Sigmoid colon (tissue), 7 donors: ENCODE measurements around the gene MIB2. TPM values are rescaled to one million over a fixed set of nuclear protein-coding genes. Genes with fewer than 3 reads are reported as not detected.
A peak's percentile ranks its signal among the peaks of the same experiment; 100 is the strongest.

Experiments used
- DNase-seq: peaks from one replicate; pipeline ENCODE4 v3.0.0-alpha.2; 2019
- H3K27ac ChIP-seq, 4 donors: fragments of 200-600 bp; sonication (generic); one replicate each; pipeline ENCODE4 v1.5.1; 2016 to 2019; ENCODE audit warnings: mild to moderate bottlenecking in 1 of 4
- H3K27me3 ChIP-seq, 3 donors: fragments of 200-600 bp; sonication (generic); one replicate each; pipeline ENCODE4 v1.5.1; 2019; ENCODE audit warnings: mild to moderate bottlenecking in 1 of 3
- H3K36me3 ChIP-seq, 4 donors: fragments of 200-600 bp; sonication (generic); one replicate each; pipeline ENCODE4 v1.5.1; 2016 to 2019
- H3K4me1 ChIP-seq, 4 donors: fragments of 200-600 bp; sonication (generic); one replicate each; pipeline ENCODE4 v1.5.1; 2017 to 2019
- H3K4me3 ChIP-seq, 4 donors: fragments of 200-600 bp; sonication (generic); one replicate each; pipeline ENCODE4 v1.5.1; 2017 to 2019; ENCODE audit warnings: mild to moderate bottlenecking in 2 of 4, moderate library complexity in 1 of 4
- H3K9me3 ChIP-seq, 4 donors: fragments of 200-600 bp in 3 of 4; sonication (generic) in 3 of 4; one replicate each; pipeline versions ENCODE4 v1.5.1 to v1.6.1; 2013 to 2019
- CTCF ChIP-seq, 4 experiments: fragments of 450-650 bp in 3 of 4; fragments of 200-600 bp in 1 of 4; IDR thresholded peaks; one replicate each; pipeline ENCODE4 v1.5.1; 2016 to 2019; ENCODE audit warnings: antibody characterized with exemption in 4 of 4, mild to moderate bottlenecking in 3 of 4, moderate library complexity in 2 of 4
- EP300 ChIP-seq, 4 donors: sonication (generic); formaldehyde crosslinking; IDR thresholded peaks; one replicate each; pipeline ENCODE4 v1.6.1; 2017; ENCODE audit warnings: antibody characterized with exemption in 4 of 4
- POLR2A ChIP-seq, 2 donors: fragments of 450-650 bp; IDR thresholded peaks; one replicate each; pipeline ENCODE4 v1.6.1; 2016; ENCODE audit warnings: antibody characterized with exemption in 2 of 2, mild to moderate bottlenecking in 2 of 2, moderate library complexity in 2 of 2
- POLR2AphosphoS5 ChIP-seq, 4 donors: sonication (generic); formaldehyde crosslinking; IDR thresholded peaks; one replicate each; pipeline ENCODE4 v1.6.1; 2017; ENCODE audit warnings: antibody characterized with exemption in 4 of 4
- WGBS, 2 donors: extraction: QIAGEN DNeasy Blood & Tissue Kit; methylation state at CpG; one replicate each; pipeline ENCODE4 v1.1.7; 2013; 5-methylcytosine and 5-hydroxymethylcytosine counted together
- intact Hi-C: fragments of 100-400 bp; cut with DNase I; formaldehyde crosslinking; loops from one replicate; pipeline ENCODE4 v1.15.1; 2023
- polyA plus RNA-seq, 3 donors: library from polyadenylated mRNA; stranded (reverse); fragments of 200-250 nt; gene quantifications; one replicate each; pipeline ENCODE4 v1.2.3, GENCODE V29; 2013
- total RNA-seq, 4 donors: library from RNA; depleted of rRNA; stranded (reverse); fragments of >200 nt; gene quantifications; one replicate each; pipeline ENCODE4 v1.1.0, GENCODE V29; 2016
- donor health status: healthy with polysubstance abuse.
- donor health status: Bipolar disorder and iron deficiency.
- donor health status: healthy.

MIB2 gene
- 10 to 100 TPM; 32.7 to 95.3 (median 53.6) TPM for total RNA-seq
- 10 to 100 TPM; 24.6 to 77.6 (median 33.3) TPM for polyA plus RNA-seq

- Histone ChIP-seq H3K27me3 (no peaks in the 10 kb centered on the region), H3K36me3 (peaks cover 0 to 18% (median 3%) of the 10 kb centered on the region in 4 donors), H3K27ac (peak within 1 kb of the TSS; percentile 100), H3K9me3 (no peaks in the 10 kb centered on the region), H3K4me3 (peak within 1 kb of the TSS; percentile 72 to 99 (median 98)), H3K4me1 (peaks cover 0 to 37% (median 32%) of the 10 kb centered on the region in 4 donors)
- intact Hi-C loops, result loop anchor here (2.0 kb wide), 1 partner anchor 41 kb away; the partner anchor contains the start of gene SSU72
- TF ChIP-seq POLR2AphosphoS5 (IDR thresholded peaks at IDR 0.05), result peak; percentile 69 to 91 (median 84)
- TF ChIP-seq EP300 (IDR thresholded peaks at IDR 0.05), result peak in 1 of 4 donors; percentile 66
- no peak for TF ChIP-seq CTCF (IDR thresholded peaks at IDR 0.05)
- TF ChIP-seq POLR2A (IDR thresholded peaks at IDR 0.05), result peak; percentile 53 to 72
- 0 to 1% methylated on average over 107 of the region's 107 CpGs for WGBS, 2 donors
- DNase-seq, result peak; percentile 98
Measured at GRCh38 chr1:1615256-1616044, at the start of gene MIB2. MIB2 (plus strand) TSS chr1:1615500; CDS start chr1:1623453, 7,953 bp downstream.

- Histone ChIP-seq H3K27ac (peak overlapping the region in 1 of 4 donors; percentile 31), H3K4me1 (peaks cover 0 to 45% (median 40%) of the 10 kb centered on the region in 4 donors), H3K4me3 (no peak overlapping the region), H3K36me3 (peaks cover 20 to 27% (median 24%) of the 10 kb centered on the region in 4 donors), H3K27me3 (no peaks in the 10 kb centered on the region), H3K9me3 (no peaks in the 10 kb centered on the region)
- TF ChIP-seq POLR2AphosphoS5 (IDR thresholded peaks at IDR 0.05) (no peak), POLR2A (IDR thresholded peaks at IDR 0.05) (no peak), CTCF (IDR thresholded peaks at IDR 0.05) (no peak), EP300 (IDR thresholded peaks at IDR 0.05) (no peak)
- intact Hi-C loops, result no loop called here
- WGBS, 2 donors, result 90 to 91% methylated on average over 31 of the region's 31 CpGs
- DNase-seq, result no peak
Measured at GRCh38 chr1:1567152-1567875, 48.0 kb upstream of the MIB2 start.

- TF ChIP-seq EP300 (IDR thresholded peaks at IDR 0.05), result no peak
- no peaks in the 10 kb centered on the region for H3K9me3 ChIP-seq
- 75 to 81% methylated on average over 10 of the region's 10 CpGs for WGBS, 2 donors
- peaks cover 15 to 21% (median 19%) of the 10 kb centered on the region in 4 donors for H3K36me3 ChIP-seq
- peak overlapping the region in 1 of 4 donors; percentile 31 for H3K27ac ChIP-seq
- H3K4me3 ChIP-seq, result no peak overlapping the region
- H3K27me3 ChIP-seq, result no peaks in the 10 kb centered on the region
- peak; percentile 66 for DNase-seq
- peaks cover 0 to 51% (median 46%) of the 10 kb centered on the region in 4 donors for H3K4me1 ChIP-seq
- intact Hi-C loops, result no loop called here
Measured at GRCh38 chr1:1567891-1568291, 47.4 kb upstream of the MIB2 start.

- H3K27ac ChIP-seq, result no peak overlapping the region
- WGBS, 2 donors, result 88 to 92% methylated on average over 7 of the region's 7 CpGs
- no peak for DNase-seq
- peaks cover 0 to 60% (median 55%) of the 10 kb centered on the region in 4 donors for H3K4me1 ChIP-seq
- H3K9me3 ChIP-seq, result no peaks in the 10 kb centered on the region
- TF ChIP-seq POLR2AphosphoS5 (IDR thresholded peaks at IDR 0.05) (no peak), CTCF (IDR thresholded peaks at IDR 0.05) (no peak), EP300 (IDR thresholded peaks at IDR 0.05) (no peak), POLR2A (IDR thresholded peaks at IDR 0.05) (no peak)
- intact Hi-C loops, result no loop called here
- H3K27me3 ChIP-seq, result no peaks in the 10 kb centered on the region
- H3K36me3 ChIP-seq, result peaks cover 3 to 9% (median 7%) of the 10 kb centered on the region in 4 donors
- no peak overlapping the region for H3K4me3 ChIP-seq
Measured at GRCh38 chr1:1569341-1569740, 46.0 kb upstream of the MIB2 start.
